RPMI7951 (cell line): Measurements from ENCODE around the gene GPR39. TPM values are rescaled to one million over a fixed set of nuclear protein-coding genes. Genes with fewer than 3 reads are reported as not detected.
A peak's percentile ranks its signal among the peaks of the same experiment; 100 is the strongest.

Experiments used
- DNase-seq: peaks from one replicate; pipeline ENCODE4 v3.0.0-alpha.2; 2012; ENCODE audit warnings: low read depth
- total RNA-seq: library from RNA; depleted of rRNA; stranded (reverse); fragments of >200 nt; shearing (Covaris generic); gene quantifications from 2 replicates; pipeline ENCODE4 v1.2.3, GENCODE V29; 2014

The GPR39 gene
- total RNA-seq, 1 experiment from 2014 or later, result 39.9 TPM

DNA sequence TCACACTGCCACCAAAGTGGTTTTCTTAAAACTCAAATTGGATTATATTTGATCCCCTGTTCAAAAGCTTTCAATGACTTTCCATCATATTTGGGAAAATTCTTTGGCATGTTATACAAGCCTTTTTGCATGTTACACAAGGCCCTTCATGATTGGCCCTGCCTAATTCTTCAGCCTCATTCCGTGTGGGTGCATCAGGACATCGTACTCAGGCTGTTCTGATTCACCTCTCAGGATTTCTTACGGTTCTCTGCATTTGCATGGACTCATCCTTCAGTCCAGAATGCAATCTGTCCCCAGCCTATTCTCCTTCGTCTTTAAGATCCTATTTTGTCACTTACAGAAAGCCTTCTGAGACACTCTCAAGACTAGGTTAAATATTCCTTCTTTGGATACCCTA, 145.6 kb downstream of the GPR39 start:
- DNase-seq, result peak; percentile 24

DNA sequence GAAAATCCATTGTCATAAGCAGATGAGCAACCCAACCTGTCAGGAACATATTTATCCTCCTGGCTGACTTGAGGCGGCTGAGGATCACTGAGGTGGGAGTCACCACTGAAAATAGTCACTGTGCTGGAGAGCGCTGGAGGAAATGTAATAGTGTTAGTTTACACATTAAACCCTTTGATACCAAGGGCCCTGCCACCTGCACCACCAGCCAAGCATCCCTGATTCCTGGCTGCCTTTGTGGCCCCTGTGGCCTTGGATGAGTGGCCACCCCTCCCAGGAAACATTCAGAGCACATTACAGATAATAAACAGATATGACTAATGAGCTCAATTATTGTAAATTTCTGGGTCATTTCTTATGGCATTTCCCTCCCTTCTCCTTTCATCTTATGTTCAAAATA, 147.5 kb downstream of the GPR39 start:
- no peak for DNase-seq

DNA sequence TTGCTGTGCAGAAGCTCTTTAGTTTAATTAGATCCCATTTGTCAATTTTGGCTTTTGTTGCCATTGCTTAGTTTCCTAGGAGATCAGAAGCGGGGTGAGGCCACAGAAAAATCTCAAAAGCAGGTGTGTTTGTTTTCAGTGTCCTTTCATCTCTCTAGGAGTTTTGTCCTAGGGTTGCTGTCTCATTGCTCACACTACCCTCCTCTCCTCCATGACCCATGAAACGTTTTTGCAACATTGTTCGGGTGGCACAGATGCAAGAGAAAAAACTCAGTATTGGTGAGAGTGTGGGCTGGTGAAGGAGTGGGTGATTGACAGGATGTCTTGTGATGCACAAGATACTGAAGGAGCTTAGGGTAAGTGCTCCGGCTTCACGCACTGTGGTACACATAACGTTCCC, 149.8 kb downstream of the GPR39 start:
- DNase-seq, result no peak

DNA sequence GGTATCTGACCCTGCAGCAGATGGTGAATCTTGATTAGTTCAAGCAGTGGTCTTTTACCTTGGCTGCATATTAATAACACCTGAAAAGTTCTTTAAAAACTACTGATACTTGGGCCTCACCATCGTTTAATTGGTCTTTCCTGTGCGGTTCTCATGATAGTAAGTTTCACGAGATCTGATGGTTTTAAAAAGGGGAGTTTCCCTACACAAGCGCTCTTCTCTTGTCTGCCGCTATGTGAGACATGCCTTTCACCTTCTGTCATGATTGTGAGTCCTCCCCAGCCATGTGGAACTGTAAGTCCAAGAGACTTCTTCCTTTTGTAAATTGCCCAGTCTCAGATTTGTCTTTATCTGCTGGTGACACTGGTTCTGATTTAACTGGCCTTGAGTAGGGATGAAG, 151.1 kb downstream of the GPR39 start:
- no peak for DNase-seq

DNA sequence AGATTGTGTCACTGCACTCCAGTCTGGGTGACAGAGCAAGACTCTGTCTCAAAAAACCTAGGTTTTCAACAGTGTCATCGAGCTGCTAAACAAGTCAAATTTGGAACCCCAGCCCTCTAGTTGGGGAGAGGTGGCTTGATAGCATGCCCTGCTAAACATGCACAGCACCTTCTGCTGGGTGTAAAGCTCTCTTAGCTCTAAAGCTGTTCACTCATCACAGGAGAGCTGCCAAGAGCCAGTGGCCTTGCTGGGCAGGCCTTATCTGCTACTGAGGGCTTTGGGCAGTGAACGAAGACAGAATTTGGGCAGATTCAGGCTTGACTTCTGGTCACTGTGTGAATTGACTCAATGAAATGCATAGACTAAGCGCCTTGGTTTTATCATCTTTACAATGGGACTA, 152.1 kb downstream of the GPR39 start:
- DNase-seq, result no peak

DNA sequence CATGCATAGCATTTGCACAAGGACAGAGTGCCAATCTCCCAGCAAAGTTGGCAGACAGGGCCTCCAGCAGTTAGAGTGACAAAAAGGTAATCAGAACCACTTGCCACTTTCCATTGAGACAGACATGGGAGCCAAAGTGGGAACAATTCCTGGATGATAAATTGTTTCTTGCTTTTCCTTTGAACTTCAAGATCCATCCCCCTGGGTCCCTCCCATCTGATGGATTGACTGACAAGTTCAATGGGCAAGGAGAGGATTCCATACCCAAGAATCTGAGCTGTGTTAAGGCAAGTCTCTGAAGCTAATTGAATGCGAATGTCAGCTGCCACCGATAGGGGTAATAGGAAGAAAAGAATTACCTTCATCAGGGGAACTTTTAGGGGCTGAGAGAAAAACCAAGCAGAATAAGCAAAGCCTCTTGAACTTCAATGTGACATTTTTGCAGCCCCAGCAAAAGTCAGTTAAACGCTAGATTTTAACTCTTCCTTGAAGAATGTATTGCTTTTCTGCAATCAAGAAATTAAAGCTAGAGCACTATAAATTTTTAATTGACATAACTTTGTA, 156.9 kb downstream of the GPR39 start:
- DNase-seq, result no peak

DNA sequence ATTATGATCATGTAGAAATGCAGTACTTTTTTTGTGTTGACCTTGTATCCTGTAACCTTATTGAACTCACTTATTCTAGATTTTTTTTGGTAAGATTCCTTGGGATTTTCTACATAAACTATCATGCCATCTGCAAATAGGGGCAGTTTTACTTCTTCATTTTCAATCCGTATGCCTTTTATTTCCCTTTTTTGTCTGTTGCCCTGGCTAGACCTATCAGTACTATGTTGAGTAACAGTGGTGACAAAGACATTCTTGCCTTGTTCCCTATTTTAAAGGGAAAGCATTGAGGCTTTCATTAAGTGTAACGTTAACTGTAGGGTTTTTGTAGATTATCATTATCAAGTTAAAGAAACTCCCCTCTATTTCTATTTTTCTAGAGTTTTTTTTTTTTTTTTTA, 161.1 kb downstream of the GPR39 start:
- DNase-seq, result no peak

DNA sequence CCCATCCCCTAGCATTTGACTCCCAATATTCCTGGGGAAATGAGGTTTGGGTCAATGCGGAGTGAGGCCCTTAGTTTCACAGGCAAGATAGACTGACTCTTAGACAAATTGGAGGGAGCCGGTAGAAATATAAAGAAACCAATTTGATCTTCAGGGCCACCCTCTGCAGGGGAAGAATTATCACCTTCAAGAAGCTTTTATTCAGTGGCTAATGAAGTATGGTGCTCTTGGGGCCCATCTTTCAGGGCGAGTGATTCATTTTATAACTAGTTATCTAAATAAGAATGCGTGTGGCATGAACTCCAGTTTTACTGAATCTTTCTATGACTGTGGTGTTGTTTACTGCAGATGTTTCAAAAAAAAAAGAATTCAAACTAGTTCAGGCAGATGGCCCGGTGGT, 165.0 kb downstream of the GPR39 start:
- no peak for DNase-seq

DNA sequence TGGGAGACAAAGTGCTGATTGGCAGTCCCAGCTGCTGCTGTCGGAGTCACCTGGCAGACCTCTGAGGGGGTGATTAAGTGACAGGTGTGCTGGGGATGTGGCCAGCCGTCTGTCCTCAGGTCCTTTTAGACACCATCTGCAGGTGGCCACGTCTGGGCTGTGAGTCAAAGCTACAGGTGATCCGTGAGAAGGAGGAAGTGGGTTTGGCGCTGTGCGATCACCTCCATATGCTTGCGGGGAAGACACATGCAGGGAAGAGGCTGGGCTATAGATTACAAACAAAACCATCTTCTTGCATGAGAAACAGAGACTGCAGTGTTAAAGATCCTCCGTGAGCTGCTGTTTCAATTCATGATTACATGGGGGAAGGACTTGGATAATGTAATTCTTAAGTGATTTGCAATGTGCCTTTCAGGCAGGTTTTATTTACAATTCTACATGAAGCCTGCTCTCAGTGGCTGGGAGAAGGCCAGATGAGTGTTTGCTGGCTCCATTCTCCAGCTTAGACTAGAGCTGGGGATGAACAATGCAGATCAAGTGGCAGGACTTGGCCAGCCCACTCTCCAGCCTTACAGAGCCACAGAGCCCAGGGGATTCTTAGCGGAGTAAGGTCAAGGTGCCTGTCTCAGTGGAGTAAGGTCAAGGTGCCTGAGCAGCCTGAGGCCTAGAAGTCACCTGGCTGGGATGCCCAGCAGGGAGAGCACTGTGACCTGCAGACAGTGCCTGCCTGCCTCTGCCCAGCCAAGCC, 165.6 kb downstream of the GPR39 start:
- peak; percentile 22 for DNase-seq

DNA sequence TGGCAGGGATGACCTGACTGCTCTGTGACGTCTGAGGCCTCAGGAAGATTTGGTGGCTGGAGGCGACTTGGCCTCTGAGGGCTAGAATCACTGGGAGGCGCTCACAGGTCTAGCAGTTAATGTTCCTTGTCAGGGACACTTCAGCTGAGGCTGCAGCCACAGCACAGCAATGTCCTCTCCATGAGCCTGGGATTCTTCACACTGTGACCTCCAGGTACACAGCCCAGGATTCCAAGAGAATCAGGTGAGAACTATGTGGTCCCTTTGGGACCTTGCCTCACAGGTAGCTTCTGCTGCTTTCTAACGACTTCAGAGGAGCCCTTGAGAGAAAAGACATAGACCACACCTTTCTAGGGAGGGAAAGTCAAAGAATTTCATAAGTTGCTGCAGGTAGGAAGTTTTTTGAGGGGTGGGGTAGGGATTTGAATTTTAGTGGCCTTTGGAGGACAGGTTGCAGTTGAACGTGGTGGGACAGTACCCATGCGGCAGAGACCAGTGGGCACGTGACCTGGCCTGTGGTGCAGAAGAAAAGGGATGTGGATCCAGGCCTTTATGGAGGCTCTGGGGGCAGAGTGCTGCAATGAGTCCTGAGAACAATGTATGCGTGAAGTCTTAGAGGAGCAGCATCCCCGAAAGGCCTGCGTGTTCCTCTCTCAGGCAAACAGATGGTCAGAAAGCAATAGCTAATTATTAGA, 167.2 kb downstream of the GPR39 start:
- no peak for DNase-seq

DNA sequence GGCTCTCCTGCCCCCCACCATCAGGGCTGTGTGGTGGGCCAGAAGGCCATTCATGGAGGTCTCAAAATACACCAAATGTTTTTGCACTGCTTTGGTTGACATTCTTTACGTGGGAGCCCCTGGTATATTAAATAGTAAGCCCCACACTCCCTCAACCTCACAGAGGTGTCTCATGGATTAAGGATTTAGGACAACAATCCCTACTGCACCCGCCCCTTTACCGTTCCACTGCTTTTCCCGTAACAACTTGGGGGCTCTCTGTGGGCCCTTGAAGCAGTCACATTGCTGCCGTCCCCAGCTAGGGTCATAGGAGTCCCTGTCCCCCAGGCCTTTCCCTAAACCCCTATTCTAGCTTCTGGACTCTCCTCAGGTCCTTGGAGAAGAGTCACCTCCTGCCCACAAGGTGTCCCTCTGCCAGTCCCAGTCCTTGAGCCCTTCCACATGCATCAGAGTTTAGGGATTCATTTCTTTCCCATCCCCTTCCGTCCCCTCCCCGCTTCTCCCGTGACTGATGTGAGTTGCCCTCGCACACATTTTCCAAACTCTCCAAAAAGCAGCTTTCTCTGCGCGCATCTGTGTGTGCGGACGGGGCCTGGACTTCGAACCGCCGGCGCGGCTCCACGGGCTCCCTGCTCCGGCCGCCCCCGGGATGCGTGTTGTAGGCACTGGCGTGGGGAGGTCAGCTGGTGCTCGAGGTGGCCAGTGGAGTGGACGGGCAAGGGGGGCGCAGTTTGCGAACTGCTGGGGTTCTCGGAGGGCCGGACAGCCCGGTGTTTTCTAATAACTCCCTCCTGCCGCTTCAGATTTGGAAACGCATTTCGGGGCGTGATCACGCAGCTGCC, 168.6 kb downstream of the GPR39 start:
- no peak for DNase-seq

DNA sequence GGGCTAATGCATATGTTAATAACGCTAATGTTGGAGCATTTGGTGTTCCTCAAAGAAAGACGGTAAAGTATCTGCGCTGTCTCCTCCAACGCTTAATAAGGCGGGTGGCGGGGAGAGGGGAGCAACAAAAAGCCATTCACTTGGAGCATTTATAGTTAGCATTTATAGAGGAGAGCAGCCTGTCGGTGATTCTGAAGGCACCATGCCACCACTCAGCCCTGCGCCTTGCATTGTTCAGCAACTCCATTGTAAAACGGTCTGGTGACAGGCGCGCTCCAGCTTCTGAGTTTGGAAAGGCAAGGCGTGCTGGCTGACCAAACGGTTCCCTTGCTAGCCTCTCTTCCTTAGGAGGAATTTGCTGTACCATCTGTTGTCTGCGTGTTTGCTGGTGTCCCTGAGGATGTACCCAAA, 169.5 kb downstream of the GPR39 start:
- no peak for DNase-seq

DNA sequence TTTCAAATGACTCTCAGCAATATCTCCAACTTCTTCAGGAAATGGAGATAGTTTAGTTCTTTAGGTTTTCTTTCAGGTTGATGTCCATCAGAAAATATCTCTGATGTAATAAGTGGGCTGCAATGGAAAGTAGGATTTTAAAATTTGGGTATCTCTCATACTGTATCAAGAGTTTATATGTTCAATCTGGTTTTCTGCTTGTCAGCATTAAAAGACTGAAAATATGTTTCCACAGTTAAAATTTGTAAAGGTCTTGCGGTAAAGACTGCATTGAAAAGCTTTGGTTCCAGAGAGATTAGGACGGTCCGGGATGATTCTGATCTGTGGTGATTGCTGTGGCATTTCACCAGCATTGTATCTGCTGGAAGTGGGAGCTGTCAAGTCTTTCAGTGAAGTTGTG, 170.2 kb downstream of the GPR39 start:
- no peak for DNase-seq

DNA sequence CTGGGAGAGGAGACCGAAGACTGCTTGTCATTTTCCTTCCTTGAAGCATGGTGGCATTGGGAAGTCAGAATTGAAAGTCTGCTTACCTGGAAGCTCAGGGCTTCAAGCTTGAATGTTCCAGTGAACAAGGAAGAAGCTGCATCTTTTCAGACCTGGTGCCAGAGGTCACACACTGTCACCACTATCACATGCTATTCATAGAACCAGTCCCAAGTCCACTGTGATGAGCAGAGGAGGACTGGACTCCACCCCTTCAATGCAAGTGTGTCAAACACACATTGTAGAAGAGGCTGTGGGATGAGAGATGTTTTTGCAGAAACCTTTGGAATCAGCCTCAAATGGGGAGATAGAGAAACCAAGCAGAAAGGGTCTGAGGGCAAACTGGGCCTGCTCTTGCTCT, 172.0 kb downstream of the GPR39 start:
- DNase-seq, result no peak

DNA sequence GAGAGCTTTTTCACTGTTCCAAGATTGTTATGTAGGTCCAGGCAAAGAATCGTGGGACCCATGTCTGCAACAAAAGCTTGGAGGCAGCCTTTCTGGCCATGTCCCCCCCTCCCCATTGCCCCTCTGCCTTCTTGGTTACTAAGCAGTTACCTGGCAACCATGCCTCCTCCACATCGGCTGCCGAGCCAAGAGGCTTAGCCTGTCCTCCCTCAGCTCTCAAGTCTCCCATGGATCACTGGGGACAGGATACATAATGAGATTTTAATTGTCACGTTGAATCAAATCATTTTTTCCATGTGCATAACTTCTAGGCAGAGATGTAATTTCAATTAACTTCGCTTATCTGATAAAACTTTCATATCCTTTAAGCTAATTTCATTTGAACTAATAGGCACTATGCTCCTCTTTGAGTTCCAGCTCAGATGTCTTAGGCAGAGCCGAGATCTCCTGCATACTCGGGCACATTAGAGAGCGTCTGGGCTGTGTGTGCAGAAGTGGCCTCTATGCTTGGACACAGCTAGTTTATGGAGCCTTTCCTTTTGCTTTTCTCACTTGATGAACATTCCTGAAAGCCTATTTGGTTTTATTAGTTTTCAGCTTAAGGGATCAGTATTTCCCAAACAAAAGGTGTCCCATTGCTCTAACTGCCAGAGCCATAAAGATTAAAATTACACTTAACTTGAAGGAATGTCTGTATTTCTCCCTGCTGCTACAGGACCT, 172.7 kb downstream of the GPR39 start:
- no peak for DNase-seq

DNA sequence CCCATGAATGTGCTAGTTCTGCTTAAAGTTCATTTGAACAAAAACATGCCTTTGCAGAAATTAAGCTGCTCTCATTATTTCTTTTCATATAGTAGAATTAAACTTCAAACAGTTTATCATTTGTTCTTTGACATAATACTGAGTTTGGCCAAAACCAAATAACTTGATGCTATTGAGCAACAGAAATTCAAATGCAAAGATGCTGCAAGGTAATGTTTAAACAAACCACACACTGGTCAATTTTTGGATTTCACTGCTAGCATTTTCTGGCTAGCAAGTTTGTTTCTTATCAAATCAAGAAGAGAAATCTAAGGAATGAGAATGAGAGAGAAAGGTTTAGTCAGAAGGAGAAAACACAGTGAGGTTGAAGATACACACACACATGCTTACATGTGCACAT, 173.4 kb downstream of the GPR39 start:
- no peak for DNase-seq

DNA sequence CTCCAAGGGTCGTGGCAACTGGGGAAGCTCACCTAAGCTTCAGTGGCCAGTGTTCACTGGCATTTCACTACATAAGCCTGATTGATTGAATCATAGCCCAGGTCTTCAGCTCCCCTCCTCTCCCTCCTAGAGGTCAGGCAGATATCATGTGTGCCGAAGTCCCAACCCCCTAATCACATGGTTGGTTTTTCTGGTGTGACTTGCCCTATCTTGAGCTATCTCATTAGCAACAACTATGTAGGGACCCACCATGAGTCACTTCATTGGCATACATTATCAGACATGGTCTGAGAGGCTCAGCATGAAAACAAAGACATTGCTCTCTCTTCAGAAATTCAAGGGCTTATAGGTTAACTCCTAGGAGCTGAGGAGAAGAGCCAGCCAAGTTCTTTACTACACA, 176.6 kb downstream of the GPR39 start:
- DNase-seq, result peak; percentile 66

DNA sequence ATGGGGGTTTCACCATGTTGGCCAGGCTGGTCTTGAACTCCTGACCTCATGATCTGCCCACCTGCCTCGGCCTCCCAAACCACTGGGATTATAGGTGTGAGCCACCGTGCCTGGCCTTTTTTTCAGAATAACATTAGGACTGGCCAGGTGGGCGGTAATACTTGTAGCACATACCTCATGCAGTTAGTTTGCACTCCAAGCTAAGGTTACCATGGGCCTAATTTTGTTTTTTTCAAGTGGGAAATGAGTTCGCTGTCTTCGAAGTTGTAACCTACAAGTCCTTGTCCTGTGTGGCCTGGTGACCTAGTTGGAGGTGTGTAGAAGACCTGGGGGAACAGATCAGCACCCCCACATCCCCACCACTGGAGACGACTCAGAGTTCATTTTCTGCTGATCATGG, 178.6 kb downstream of the GPR39 start:
- DNase-seq, result no peak

DNA sequence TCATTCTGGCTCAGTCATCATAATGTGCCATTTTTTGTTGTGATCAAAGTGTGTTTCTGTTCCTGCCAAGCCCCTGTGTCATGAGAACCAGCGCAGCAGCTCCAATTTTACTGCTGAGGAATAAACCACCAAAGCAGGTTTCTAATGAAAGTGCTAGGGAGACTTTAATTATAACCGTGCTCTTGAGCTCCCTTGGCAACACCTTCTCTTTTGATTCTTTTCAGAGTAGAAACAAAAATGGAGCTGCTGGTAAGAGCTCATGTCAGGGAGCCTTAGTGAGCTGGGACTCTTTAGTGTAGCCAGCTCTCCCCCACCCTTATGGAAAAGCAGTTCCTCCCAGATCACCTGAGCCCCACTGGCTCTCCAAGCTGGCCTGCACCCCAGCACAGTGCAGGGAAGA, 179.1 kb downstream of the GPR39 start:
- no peak for DNase-seq

DNA sequence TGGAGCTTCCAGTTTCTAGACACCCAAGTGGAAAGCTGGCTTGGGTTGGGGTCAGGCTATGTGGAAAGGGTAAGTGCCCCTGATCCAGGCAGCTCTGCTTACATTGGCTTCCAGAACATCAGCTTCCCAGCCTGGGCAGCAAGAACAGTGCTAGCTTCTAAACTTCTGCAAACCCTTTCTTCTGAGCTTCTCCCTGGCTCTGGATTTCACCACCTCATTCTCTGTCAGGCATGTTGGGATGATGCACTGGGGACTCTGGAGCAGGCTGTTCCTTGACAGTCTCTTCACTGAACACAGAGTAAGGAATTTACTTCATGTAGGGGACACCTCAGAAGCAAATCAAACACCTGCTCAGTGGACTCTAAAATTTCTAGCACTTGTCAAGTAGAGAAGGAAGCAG, 180.6 kb downstream of the GPR39 start:
- DNase-seq, result no peak

DNA sequence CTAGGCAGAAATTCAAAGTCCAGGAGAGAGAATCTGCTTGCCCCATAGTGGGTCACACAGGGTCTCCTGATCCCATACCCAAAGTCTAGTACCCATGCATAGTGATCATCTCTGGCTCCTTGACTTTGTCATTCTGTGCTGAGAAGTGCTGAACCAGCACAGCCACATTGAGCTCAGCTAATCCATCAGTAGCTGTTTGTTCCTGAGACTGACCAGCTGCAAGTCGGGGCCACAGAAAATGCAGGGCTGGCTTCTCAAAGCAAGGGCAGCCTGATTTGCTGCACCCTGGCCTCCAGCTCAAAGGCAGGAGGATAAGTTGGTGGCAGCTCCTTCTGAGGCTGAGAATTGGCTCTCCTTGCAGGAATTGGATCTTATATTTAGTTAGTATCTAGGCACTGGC, 181.2 kb downstream of the GPR39 start:
- DNase-seq, result no peak

DNA sequence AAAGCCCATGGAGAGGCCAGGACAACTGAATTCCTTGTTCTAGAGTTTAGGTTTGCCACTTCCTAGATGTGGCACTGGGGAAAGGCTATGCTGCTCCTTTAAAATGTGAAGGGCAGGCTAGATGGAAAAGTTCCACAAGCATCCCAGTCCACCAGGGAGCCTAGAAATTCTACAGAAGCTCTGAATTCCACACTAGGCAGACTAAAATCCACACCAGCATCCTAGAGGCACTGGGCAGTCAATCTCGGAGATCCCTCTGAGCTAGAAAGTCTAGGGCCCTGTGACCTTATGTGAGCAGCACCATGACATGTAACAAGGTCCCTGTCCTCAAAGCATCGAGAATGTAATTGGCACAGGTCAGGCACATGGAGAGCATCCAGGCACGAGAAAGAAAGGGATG, 181.9 kb downstream of the GPR39 start:
- no peak for DNase-seq
